Measurements from ENCODE around the gene ALPL. TPM values are rescaled to one million over a fixed set of nuclear protein-coding genes. Genes with fewer than 3 reads are reported as not detected.

ALPL gene
- 2.5 TPM for total RNA-seq

GRCh38 chr1:21509351-21510112, at the start of gene ALPL:
TSS of gene ALPL (plus strand) at chr1:21509423. CDS start at chr1:21554082, 44,659 bp downstream.

Other genes starting within 250 kb of the ALPL start
- 11.0 TPM for gene ECE1, start 219.0 kb upstream of the ALPL start, total RNA-seq
- gene NBPF3, start 69.3 kb upstream of the ALPL start, total RNA-seq = 22.8 TPM
- 31.6 TPM for gene RAP1GAP, start 159.9 kb downstream of the ALPL start, total RNA-seq